HG03439 (cell line): ENCODE data around the gene KRTAP2-3.
"Not testable (repeated sequence)": the region's sequence is repeated elsewhere in the genome, so short reads cannot be mapped to it uniquely, and the experiment has no call there.

ENCODE experiments used
- ATAC-seq: cut with Tn5 transposase; IDR thresholded peaks from one replicate; pipeline ENCODE4 v1.9.1; 2021; ENCODE audit warnings: mild to moderate bottlenecking, moderate library complexity; ENCODE audit not compliant: unreplicated experiment

Gene KRTAP2-3, protein sequence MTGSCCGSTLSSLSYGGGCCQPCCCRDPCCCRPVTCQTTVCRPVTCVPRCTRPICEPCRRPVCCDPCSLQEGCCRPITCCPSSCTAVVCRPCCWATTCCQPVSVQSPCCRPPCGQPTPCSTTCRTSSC

DNA sequence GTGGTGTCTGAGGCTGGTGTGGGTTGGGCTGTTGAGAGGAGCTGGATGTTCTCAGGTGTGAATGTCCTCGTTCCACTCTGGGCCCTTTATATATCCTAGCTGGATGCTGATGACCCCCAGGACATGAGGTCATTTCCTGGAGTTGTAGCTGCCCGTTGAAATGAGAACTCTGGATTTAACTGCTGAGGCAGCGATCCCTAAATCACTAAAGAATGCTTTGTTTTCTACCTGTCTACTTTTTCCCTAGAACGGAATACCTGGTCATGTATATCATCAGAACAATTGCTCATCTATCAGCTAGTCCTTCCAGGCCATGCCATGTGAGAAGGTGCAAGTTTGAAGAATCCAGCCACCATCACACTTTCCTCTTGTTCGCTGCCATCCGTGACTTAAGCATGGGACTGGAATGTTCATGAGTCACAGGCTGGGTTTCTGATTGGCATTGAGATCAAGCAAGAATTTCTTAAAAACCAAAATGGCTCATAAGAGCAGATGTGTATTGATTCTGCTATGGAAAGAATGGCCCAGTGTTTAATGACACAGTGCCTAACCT lies at the start of gene KRTAP2-3:
Gene KRTAP2-3 (minus strand): TSS at position 63 of the 553 bp plus-strand sequence. CDS start 64 bp downstream, outside the sequence.
- no peak for ATAC-seq

DNA sequence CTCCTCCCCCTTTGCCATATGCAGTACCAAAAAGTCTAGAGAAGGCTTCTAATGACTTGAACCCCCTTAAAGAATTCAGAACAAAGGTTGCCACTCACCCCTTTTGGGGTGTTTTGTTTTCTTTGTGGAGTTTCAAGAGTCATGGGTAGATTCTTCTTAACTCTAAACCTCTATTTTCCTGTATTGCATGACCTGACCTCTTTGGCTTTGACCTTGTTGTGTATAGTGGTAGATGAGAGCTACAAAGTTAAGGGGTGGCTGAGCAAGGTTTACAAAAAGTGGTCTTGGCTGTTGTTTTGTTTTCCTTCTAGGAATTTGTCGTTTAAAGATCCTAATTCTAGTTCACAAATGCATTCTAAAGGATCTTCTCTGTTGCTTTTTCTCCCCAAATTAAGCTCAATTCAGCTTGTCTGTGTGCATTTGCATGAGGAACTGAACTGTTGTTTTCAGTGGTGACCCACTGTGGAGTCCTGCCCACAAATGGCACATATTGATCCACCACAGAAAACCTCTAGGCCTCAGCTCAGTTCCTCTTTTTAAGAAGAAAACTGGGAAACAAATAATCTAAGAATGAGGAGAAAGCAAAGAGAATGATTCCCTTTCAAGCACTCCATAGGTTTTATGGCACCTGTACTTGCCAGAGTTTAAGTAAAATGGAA lies 48.9 kb upstream of the KRTAP2-3 start:
- not testable (repeated sequence) for ATAC-seq

DNA sequence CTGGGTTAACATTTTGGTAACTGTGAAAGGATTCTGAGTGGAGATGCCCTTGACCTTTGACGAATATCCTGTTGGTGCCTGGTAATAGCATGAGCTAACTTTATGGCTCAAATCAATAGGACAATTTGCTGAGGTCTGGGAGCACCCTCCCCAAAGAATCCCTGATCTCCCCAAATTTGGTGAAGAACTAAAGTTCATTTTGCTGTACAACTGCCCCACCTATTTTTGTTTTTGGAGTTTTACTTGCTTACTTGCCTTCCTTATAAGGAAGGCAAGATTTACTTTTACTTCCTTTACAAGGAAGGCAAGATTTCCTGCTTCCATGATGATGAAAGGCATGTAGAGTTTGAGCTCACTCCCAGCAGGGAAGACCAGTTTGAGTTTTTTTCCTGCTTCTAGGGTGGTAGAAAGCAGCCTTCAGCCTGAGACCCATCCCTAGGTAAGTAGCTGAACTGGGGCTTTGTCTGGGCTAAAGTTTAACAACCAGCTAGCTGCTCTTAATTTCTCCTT lies 48.1 kb upstream of the KRTAP2-3 start:
- no peak for ATAC-seq

DNA sequence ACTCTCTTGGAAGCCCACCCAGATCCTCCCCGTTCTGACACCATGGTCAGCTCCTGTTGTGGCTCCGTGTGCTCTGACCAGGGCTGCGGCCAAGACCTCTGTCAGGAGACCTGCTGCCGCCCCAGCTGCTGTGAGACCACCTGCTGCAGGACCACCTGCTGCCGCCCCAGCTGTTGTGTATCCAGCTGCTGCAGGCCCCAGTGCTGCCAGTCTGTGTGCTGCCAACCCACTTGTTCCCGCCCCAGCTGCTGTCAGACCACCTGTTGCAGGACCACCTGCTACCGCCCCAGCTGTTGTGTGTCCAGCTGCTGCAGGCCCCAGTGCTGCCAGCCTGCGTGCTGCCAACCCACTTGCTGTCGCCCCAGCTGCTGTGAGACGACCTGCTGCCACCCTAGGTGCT lies 45.4 kb upstream of the KRTAP2-3 start, which contains the start of gene KRTAP4-9:
Gene KRTAP4-9 (plus strand): TSS at position 43 of the 400 bp plus-strand sequence. CDS start 0 bp downstream, at position 43.
- ATAC-seq: not testable (repeated sequence)

DNA sequence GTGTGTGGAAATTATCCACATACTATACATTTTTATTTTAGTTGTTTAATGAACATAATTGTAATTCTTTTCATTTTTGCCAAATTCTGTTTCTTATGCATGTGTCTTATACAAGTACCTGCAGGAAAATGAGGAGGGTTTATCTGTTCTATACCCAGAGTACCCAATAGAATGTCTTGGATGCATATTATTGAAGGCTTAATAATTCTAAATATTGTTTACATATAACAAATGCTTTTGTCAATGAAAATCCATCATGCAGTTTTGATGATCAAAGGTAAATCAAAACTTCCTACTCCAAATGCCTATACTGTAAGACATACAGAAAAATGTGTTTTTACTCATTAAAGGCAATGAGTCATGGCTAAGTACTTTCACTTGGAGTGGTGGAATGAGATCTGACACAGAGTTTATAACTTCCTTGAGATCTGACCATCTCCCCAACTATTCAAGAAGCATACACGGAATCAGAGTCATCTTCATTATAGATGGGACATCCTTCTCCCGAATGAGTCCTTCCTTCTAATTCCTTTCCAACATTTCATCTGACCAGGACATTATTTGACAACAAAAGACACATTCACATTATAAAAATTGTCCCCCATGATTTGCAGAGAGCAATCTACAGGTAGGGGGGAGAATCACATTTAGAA lies 44.6 kb upstream of the KRTAP2-3 start:
- not testable (repeated sequence) for ATAC-seq

DNA sequence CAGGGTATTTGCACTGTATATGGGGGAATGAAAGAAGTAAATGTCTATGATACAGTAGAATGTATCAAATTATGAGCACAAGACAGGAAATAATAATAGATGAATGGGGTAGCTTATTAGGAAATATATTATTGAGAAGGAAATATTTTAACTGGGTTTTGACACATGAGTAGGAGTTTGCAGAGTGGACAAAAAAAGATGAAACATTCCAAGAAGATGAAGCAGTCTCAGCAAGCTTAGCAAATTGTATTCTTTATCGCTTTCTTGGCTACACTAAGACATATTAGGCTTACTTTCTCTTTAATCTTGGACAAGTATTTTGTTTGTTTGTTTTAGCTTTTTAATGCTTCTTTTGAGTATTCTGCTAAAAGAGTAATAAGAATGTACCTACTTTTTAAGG lies 44.0 kb upstream of the KRTAP2-3 start:
- ATAC-seq: no peak

DNA sequence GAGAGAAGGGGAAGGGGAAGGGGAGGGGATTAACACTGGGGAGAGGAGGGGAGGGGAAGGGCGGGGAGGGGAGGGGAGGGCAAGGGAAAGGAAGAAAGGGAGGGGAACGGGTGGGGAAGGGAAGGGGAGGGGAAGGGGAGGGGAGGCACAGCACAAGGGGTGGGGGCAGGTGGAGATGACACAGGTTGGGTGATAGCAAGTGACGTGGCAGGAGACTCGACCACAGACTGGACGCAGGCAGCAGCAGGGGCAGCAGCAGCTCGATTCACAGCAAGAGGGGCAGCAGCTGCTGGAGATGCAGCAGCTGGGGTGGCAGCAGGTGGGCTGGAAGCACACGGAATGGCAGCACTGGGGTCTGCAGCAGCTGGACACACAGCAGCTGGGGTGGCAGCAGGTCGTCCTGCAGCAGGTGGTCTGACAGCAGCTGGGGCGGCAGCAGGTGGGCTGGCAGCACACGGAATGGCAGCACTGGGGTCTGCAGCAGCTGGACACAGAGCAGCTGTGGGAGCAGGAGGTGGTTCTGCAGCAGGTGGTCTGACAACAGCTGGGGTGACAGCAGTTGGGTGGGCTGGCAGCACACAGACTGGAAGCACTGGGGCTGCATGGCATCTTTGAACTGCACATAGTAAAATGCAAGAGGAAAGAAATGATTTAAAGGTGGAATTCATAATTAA lies 41.8 kb upstream of the KRTAP2-3 start, which contains the start of gene KRTAP4-16:
Gene KRTAP4-16 (minus strand): TSS at position 624 of the 674 bp plus-strand sequence. CDS start 0 bp downstream, at position 624.
- ATAC-seq: no peak

DNA sequence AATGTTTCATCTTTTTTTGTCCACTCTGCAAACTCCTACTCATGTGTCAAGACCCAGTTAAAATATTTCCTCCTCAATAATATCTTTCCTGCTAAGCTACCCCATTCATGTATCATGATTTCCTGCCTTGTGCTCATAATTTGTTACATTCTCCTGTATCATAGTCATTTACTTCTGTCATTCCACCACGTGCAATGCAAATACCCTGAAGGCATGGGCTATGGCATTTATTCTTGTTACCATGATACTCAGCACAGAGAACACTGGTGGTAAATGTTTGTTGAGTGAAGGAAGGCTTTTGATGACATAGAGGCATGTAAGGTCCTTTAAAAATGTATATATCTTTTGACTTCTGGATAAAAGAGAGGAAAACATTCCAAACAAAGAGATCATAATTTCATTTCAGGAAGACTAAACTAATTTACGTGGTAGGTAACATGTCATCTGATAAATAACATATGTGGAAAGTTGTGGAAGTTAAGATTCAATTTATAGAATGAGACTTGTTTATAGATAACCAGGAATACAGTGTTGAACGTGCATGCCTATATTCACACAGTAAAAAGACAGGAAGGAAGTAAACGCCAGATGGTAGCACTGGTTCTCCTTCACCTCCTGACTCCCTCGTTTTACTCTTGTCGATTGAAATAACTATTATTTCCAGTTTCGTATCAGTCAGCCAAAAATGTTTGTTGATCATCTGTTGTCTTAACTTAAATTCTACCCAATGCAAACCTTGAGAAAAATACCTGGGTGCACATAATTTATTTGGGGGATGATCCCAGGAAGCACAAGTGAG lies 40.0 kb upstream of the KRTAP2-3 start:
- not testable (repeated sequence) for ATAC-seq

DNA sequence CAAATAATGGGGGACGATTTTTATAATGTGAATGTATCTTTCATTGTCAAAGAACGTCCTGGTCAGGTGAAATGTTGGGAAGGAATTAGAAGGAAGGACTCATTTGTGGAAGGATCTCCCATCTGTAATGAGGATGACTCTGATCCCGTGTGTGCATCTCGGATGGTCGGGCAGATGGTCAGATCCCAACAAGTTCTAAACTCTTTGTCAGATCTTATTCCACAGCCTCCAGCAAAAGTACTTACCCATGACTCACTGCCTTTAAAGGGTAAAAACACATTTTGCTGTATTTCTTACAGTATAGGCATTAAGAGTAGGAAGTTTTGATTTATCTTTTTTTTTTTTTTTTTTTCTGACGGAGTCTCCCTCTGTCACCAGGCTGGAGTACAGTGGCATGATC lies 38.6 kb upstream of the KRTAP2-3 start:
- no peak for ATAC-seq

DNA sequence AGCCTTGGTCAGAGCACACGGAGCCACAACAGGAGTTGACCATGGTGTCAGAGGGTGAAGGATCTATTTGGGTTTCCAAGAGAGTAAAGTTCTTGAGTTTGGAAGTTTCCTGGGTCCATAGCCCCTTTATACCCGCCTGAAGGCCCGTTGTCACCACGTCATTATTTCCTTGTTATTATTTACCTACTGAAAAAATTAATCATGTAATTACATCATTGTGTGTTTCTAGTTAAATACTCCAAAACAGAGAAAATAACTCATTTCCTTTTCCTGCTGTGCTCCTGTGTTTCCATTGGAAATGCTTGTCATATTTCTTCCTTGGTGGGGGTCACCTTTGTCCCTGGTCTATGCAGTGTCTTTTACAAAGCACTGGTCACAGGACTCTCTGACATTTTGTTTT lies 38.1 kb upstream of the KRTAP2-3 start, which contains the start of gene KRTAP4-8:
Gene KRTAP4-8 (minus strand): TSS at position 101 of the 400 bp plus-strand sequence. CDS start 58 bp downstream, at position 43.
- no peak for ATAC-seq

DNA sequence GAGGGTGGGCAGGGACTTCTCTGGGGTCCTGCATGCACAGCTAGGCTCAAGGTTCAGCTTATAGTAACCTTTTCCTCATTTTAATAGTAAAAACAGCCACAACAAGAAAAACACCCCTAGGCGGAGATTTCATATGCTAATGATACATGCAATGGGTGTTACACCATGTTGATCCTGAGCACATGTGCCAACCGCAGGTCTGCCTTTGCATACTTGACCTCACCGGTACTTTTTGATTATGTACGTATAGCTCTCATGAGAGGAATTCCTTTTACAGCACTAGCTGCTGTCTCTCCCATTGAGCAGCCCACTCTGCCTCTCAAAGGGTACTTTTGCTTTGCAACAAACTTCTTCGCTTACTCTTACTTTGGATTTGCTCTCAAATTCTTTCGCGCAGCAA lies 36.1 kb upstream of the KRTAP2-3 start:
- no peak for ATAC-seq

DNA sequence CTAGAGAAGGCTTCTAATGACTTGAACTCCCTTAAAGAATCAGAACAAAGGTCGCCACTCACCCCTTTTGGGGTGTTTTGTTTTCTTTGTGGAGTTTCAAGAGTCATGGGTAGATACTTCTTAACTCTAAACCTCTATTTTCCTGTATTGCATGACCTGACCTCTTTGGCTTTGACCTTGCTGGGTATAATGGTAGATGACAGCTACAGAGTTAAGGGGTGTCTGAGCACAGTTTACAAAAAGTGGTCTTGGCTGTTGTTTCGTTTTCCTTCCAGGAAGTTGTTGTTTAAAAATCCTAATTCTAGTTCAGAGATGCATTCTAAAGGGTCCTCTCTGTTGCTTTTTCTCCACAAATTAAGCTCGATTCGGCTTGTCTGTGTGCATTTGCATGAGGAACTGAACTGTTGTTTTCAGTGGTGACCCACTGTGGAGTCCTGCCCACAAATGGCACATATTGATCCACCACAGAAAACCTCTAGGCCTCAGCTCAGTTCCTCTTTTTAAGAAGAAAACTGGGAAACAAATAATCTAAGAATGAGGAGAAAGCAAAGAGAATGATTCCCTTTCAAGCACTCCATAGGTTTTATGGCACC lies 28.9 kb upstream of the KRTAP2-3 start:
- not testable (repeated sequence) for ATAC-seq

DNA sequence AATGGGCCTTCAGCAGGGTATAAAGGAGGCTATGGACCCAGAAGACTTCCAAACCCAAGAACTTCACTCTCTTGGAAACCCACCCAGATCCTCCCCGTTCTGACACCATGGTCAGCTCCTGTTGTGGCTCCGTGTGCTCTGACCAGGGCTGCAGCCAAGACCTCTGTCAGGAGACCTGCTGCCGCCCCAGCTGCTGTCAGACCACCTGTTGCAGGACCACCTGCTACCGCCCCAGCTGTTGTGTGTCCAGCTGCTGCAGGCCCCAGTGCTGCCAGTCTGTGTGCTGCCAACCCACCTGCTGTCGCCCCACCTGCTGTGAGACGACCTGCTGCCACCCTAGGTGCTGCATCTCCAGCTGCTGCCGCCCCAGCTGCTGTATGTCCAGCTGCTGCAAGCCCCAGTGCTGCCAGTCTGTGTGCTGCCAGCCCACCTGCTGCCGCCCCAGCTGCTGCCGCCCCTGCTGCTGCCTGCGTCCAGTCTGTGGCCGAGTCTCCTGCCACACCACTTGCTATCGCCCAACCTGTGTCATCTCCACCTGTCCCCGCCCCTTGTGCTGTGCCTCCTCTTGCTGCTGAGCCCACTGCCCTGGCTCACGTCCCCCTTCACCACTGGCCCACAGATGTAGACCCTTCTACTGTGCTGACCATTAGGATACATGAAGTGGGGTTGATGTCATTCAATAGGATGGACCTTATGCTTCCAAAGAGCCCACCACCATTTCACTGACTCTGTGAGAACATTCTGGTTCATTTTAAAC lies 24.4 kb upstream of the KRTAP2-3 start, which contains the start of gene KRTAP4-7:
Gene KRTAP4-7 (plus strand): TSS at position 51 of the 757 bp plus-strand sequence. CDS start 57 bp downstream, at position 108.
- not testable (repeated sequence) for ATAC-seq

DNA sequence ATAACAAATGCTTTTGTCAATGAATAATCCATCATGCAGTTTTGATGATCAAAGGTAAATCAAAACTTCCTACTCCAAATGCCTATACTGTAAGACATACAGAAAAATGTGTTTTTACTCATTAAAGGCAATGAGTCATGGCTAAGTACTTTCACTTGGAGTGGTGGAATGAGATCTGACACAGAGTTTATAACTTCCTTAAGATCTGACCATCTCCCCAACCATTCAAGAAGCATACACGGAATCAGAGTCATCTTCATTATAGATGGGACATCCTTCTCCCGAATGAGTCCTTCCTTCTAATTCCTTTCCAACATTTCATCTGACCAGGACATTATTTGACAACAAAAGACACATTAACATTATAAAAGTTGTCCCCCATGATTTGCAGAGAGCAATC lies 23.5 kb upstream of the KRTAP2-3 start:
- ATAC-seq: not testable (repeated sequence)

DNA sequence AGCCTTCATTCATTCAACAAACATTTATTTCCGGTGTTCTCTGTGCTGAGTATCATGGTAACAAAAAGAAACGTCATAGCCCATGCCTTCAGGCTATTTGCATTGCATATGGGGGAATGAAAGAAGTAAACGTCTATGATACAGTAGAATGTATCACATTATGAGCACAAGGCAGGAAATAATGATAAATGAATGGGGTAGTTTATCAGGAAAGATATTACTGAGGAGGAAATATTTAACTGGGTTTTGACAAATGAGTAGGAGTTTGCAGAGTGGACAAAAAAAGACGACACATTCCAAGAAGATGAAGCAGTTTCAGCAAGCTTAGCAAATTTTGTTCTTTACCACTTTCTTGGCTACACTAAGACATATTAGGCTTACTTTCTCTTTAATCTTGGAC lies 22.7 kb upstream of the KRTAP2-3 start:
- ATAC-seq: no peak

DNA sequence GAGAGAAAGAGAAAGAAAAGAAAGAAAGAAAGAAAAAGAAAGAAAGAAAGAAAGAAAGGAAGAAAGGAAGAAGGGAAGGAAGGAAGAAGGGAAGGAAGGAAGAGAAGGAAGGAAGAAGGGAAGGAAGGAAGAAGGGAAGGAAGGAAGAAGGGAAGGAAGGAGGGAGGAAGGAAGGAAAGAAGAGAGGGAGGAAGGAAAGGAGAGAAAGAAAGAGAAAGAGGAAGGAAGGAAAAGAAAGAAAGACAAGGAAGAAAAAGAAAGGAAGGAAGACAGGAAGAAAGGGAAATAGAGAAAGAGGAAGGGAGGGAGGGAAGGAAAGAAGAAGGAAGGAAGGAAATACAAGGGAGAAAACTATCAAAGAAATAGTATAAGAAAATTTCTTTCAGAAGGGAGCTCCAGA lies 16.9 kb upstream of the KRTAP2-3 start:
- ATAC-seq: no peak

DNA sequence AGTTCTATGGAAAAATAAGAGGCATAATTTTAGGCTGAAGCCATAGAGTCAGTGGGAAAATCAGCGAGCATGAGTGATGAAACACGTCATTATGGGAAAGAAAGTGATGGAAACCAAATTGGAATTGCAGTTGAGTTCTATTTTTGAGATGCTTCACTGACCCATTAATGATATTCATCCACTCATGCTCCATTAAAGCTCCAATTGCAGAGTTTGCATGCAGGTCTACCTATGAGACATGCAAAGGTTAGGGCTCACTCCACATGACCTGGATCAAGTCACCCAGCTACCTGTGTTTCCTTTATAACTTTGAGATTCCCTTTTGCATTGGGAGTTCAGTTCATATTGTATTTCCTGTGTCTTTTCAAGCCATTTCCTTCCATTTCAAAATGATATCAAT lies 13.8 kb upstream of the KRTAP2-3 start:
- ATAC-seq: no peak

DNA sequence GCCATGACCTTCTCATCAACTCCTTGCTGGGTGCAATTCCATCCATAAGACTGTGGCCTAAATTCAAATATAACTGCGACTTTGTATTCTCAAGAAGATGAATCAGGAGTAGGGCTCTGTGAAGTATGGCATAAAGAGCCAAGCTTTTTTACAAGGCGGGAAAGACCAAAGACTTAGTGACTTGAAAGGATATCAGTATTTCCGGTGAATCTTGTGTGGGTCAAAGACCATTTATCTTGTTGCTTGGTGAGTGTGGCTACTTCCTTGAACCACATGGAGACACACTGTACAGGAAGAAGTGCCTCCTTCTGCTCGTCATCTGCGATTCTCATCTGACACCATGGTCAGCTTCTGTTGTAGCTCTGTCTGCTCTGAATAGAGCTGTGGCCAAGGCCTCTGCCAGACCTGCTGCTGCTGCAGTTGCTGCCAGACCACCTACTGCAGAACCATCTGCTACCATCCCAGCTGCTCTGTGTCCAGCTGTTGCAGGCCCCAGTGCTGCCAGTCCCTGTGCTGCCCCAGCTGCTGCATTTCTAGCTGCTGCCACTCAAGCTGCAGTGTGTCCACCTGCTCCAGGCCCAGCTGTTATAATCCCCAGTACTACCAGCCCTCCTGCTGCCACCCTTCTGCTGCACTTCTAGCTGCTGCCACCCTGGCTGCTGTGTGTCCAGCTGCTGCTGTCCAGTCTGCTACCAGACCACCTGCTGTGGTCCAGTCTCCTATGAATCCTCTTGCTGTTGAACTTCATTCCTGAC lies 11.9 kb upstream of the KRTAP2-3 start:
- ATAC-seq: no peak
